ENCODE data around the gene TPPP.

GRCh38 chr5:691817-692528, 1.2 kb downstream of the TPPP start:
- TF ChIP-seq ATF3 (IDR thresholded peaks at IDR 0.05): no peak
- TF ChIP-seq SP1 (IDR thresholded peaks at IDR 0.05; ENCODE audit: low read depth): no peak
- no peak for TF ChIP-seq CTCF (IDR thresholded peaks at IDR 0.05 in 2 of 3, conservative IDR thresholded peaks at IDR 0.05 in 1 of 3; ENCODE audit: borderline replicate concordance in 1 of 3, insufficient read depth in 1 of 3, low read depth in 2 of 3, low read length in 2 of 3)
- TF ChIP-seq JUND (IDR thresholded peaks at IDR 0.05): no peak
- no peak for TF ChIP-seq POLR2A (IDR thresholded peaks at IDR 0.05; ENCODE audit: borderline replicate concordance, extremely low read depth, insufficient read depth, insufficient read length)
- no peak for TF ChIP-seq REST (IDR thresholded peaks at IDR 0.05; ENCODE audit: low read depth)
- no peak for TF ChIP-seq SRF (IDR thresholded peaks at IDR 0.05; ENCODE audit: low read depth)
- TF ChIP-seq ZNF274 (IDR thresholded peaks at IDR 0.05; ENCODE audit: low read depth, low read length): no peak
- TF ChIP-seq POLR2AphosphoS5 (IDR thresholded peaks at IDR 0.05; ENCODE audit: low read depth, low read length): no peak
- TF ChIP-seq ZBTB33 (IDR thresholded peaks at IDR 0.05; ENCODE audit: extremely low read depth, insufficient replicate concordance, low read length): no peak
- no peak for TF ChIP-seq RAD21 (IDR thresholded peaks at IDR 0.05; ENCODE audit: low read depth)
